PC-3 (cell line): ENCODE results near the gene GAL3ST3. TPM values are rescaled to one million over a fixed set of nuclear protein-coding genes. Genes with fewer than 3 reads are reported as not detected.

Experiments
- ATAC-seq: fragments of 200-7000 bp; cut with Tn5 transposase; 2 replicates; pipeline ENCODE4 v1.9.1; 2020; ENCODE audit warnings: mild to moderate bottlenecking, moderate library complexity
- BruUV-seq: library from RNA; stranded (reverse); fragments of 400-500 nt; replicated peaks from 2 replicates; lab custom pipeline; 2021; lab: Mats Ljungman, UMichigan
- CTCF ChIA-PET: fragments of 300-600 bp; sonication (Branson Sonifier 250); formaldehyde crosslinking; loops from one replicate; lab custom pipeline; 2022; ENCODE audit warnings: antibody characterized with exemption; lab: Charles Lee
- POLR2A ChIA-PET: fragments of 300-600 bp; sonication (Branson Sonifier 250); formaldehyde crosslinking; loops from one replicate; lab custom pipeline; 2022; ENCODE audit warnings: antibody characterized with exemption; ENCODE audit not compliant: unreplicated experiment; lab: Charles Lee
- DNase-seq: peaks from one replicate; pipeline ENCODE4 v3.0.0-alpha.2; 2015
- H2AFZ ChIP-seq: fragments of 300-600 bp; sonication (generic); 2 replicates; pipeline ENCODE4 v1.6.0; 2016; ENCODE audit warnings: antibody characterized with exemption, low read length
- H3F3A ChIP-seq: fragments of 300-600 bp; sonication (generic); one replicate; pipeline ENCODE4 v1.6.0; 2017; ENCODE audit warnings: antibody characterized with exemption, low read length, control low read depth, mild to moderate bottlenecking; ENCODE audit not compliant: unreplicated experiment
- H3K27ac ChIP-seq: fragments of 300-600 bp; sonication (generic); 2 replicates; pipeline ENCODE4 v1.5.1; 2016; ENCODE audit warnings: mild to moderate bottlenecking, low read length
- H3K27me3 ChIP-seq: fragments of 300-600 bp; sonication (generic); 2 replicates; pipeline ENCODE4 v1.6.1; 2016; ENCODE audit warnings: low read length, mixed read lengths
- H3K36me3 ChIP-seq: fragments of 300-600 bp; sonication (generic); 2 replicates; pipeline ENCODE4 v1.6.1; 2016; ENCODE audit warnings: low read depth, mixed run types, low read length, mixed read lengths
- H3K4me1 ChIP-seq: fragments of 300-600 bp; sonication (generic); 2 replicates; pipeline ENCODE4 v1.5.1; 2016; ENCODE audit warnings: low read length; ENCODE audit not compliant: insufficient read depth
- H3K4me2 ChIP-seq: fragments of 300-600 bp; sonication (generic); 2 replicates; pipeline ENCODE4 v1.6.0; 2016; ENCODE audit warnings: low read length
- H3K4me3 ChIP-seq: fragments of 300-600 bp; sonication (generic); 2 replicates; pipeline ENCODE4 v1.5.1; 2016; ENCODE audit warnings: mild to moderate bottlenecking, low read length, mixed read lengths
- H3K79me2 ChIP-seq: fragments of 300-600 bp; sonication (generic); 2 replicates; pipeline ENCODE4 v1.6.1; 2017; ENCODE audit warnings: low read length, mixed read lengths
- H3K9ac ChIP-seq: fragments of 300-600 bp; sonication (generic); 2 replicates; pipeline ENCODE4 v1.6.0; 2016; ENCODE audit warnings: mild to moderate bottlenecking, low read length
- H3K9me2 ChIP-seq: fragments of 300-600 bp; sonication (generic); replicated peaks from 2 replicates; pipeline ENCODE4 v1.6.1; 2016; ENCODE audit warnings: mixed run types, low read length, mixed read lengths
- H3K9me3 ChIP-seq: fragments of 300-600 bp; sonication (generic); 2 replicates; pipeline ENCODE4 v1.6.1; 2016; ENCODE audit warnings: low read length, mixed read lengths
- H4K20me1 ChIP-seq: fragments of 300-600 bp; sonication (generic); 2 replicates; pipeline ENCODE4 v1.6.1; 2016; ENCODE audit warnings: low read length, mixed read lengths
- CTCF ChIP-seq: fragments of 300-600 bp; sonication (generic); conservative IDR thresholded peaks from 2 replicates; pipeline ENCODE4 v1.5.1; 2017; ENCODE audit warnings: antibody characterized with exemption, low read depth, mild to moderate bottlenecking, low read length
- EZH2 ChIP-seq: fragments of 300-600 bp; sonication (generic); IDR thresholded peaks from one replicate; pipeline ENCODE4 v1.6.1; 2017; ENCODE audit warnings: antibody characterized with exemption, mild to moderate bottlenecking, low read length; ENCODE audit not compliant: unreplicated experiment
- EZH2phosphoT487 ChIP-seq: fragments of 300-600 bp; sonication (generic); IDR thresholded peaks from 2 replicates; pipeline ENCODE4 v1.6.1; 2018; ENCODE audit warnings: mild to moderate bottlenecking, antibody characterized with exemption, low read length, borderline replicate concordance
- intact Hi-C: fragments of 100-400 bp; cut with micrococcal nuclease; formaldehyde crosslinking; loops from 2 replicates; pipeline ENCODE4 v1.9.0; 2023
- total RNA-seq: library from RNA; depleted of rRNA; stranded (reverse); fragments of >200 nt; gene quantifications from 2 replicates; pipeline ENCODE4 v1.2.3, GENCODE V29; 2014

GAL3ST3 gene
- total RNA-seq, 1 experiment from 2014 or later = not detected

GRCh38 chr11:66006891-66007176, 42.1 kb downstream of the GAL3ST3 start:
- peak; percentile 18 for DNase-seq
- H3K9ac ChIP-seq = no peak overlapping the region

GRCh38 chr11:66006134-66006890, 42.6 kb downstream of the GAL3ST3 start:
- Histone ChIP-seq H3F3A (peaks cover 9% of the 10 kb centered on the region), H3K27me3 (no peaks in the 10 kb centered on the region), H3K79me2 (peaks cover 27% of the 10 kb centered on the region), H3K27ac (no peak overlapping the region), H3K36me3 (peaks cover 15% of the 10 kb centered on the region; the same call in 1 of the 2 replicates), H3K9me2 (no peaks in the 10 kb centered on the region), H2AFZ (no peak overlapping the region), H3K4me2 (no peak overlapping the region), H3K9me3 (no peaks in the 10 kb centered on the region), H3K9ac (no peak overlapping the region), H3K4me3 (no peak overlapping the region), H4K20me1 (no peaks in the 10 kb centered on the region), H3K4me1 (peaks cover 20% of the 10 kb centered on the region)
- ChIA-PET POLR2A (no interaction called here), CTCF (no interaction called here)
- ATAC-seq (no peak), DNase-seq (no peak)
- no TSS peak for BruUV-seq
- TF ChIP-seq EZH2phosphoT487 (no peak), EZH2 (no peak), CTCF (no peak)
- intact Hi-C loops = no loop called here

More at GRCh38 chr11:66006891-66007176, 42.1 kb downstream of the GAL3ST3 start:
- ChIA-PET CTCF (no interaction called here), POLR2A (no interaction called here)
- Histone ChIP-seq H3K4me1 (peaks cover 25% of the 10 kb centered on the region), H2AFZ (no peak overlapping the region), H3K4me3 (no peak overlapping the region), H3K4me2 (no peak overlapping the region), H4K20me1 (no peaks in the 10 kb centered on the region), H3F3A (peaks cover 9% of the 10 kb centered on the region), H3K9me3 (no peaks in the 10 kb centered on the region), H3K27me3 (no peaks in the 10 kb centered on the region), H3K36me3 (peaks cover 15% of the 10 kb centered on the region; the same call in 1 of the 2 replicates), H3K27ac (no peak overlapping the region), H3K79me2 (peaks cover 22% of the 10 kb centered on the region), H3K9me2 (no peaks in the 10 kb centered on the region)
- intact Hi-C loops = no loop called here
- no peak for ATAC-seq
- TF ChIP-seq EZH2phosphoT487 (no peak), EZH2 (no peak), CTCF (no peak)
- BruUV-seq = no TSS peak

GRCh38 chr11:66004186-66004585, 44.8 kb downstream of the GAL3ST3 start:
- no peak for DNase-seq
- Histone ChIP-seq H3K36me3 (peaks cover 28% of the 10 kb centered on the region), H3K9me2 (no peaks in the 10 kb centered on the region), H3K4me2 (no peak overlapping the region), H4K20me1 (no peaks in the 10 kb centered on the region), H3K4me1 (peaks cover 23% of the 10 kb centered on the region), H3K4me3 (no peak overlapping the region), H3K9ac (no peak overlapping the region), H3K9me3 (no peaks in the 10 kb centered on the region), H2AFZ (no peak overlapping the region), H3K79me2 (peaks cover 47% of the 10 kb centered on the region), H3K27me3 (no peaks in the 10 kb centered on the region), H3F3A (peaks cover 9% of the 10 kb centered on the region), H3K27ac (no peak overlapping the region)
- no TSS peak for BruUV-seq
- TF ChIP-seq EZH2 (no peak), EZH2phosphoT487 (no peak), CTCF (no peak)
- CTCF ChIA-PET = no interaction called here
- POLR2A ChIA-PET = no interaction called here
- ATAC-seq = no peak
- intact Hi-C loops = no loop called here
